K562 (cell line): ENCODE measurements around the gene APBB2. TPM values are rescaled to one million over a fixed set of nuclear protein-coding genes. Genes with fewer than 3 reads are reported as not detected.

Experiments used
- CEBPG ChIP-seq, 3 experiments: fragments of 200-800 bp in 1 of 3; sonication (Bioruptor generic) in 1 of 3; sonication (generic) in 1 of 3; formaldehyde crosslinking in 1 of 3; IDR thresholded peaks in 2 of 3; conservative IDR thresholded peaks in 1 of 3; 2 replicates each; pipeline versions ENCODE4 v1.6.1 to v1.8.0; 2016 to 2022; ENCODE audit warnings: missing compliant biosample characterization in 2 of 3, missing genetic modification characterization in 2 of 3, mild to moderate bottlenecking in 1 of 3, missing genetic modification reagents in 1 of 3
- FOSL1 ChIP-seq: fragments of 200-800 bp; sonication (Bioruptor generic); conservative IDR thresholded peaks from 2 replicates; pipeline ENCODE4 v1.6.1; 2016; ENCODE audit warnings: missing genetic modification characterization, missing compliant biosample characterization
- HMBOX1 ChIP-seq: sonication (generic); IDR thresholded peaks from 2 replicates; pipeline ENCODE4 v1.6.1; 2016
- HMG20A ChIP-seq: fragments of 450-650 bp; formaldehyde crosslinking; conservative IDR thresholded peaks from 2 replicates; pipeline ENCODE4 v1.4.0; 2020; ENCODE audit warnings: mild to moderate bottlenecking, mixed read lengths
- MEIS2 ChIP-seq: fragments of 450-650 bp; IDR thresholded peaks from 2 replicates; pipeline ENCODE4 v1.6.1; 2014; ENCODE audit warnings: mild to moderate bottlenecking; ENCODE audit not compliant: partially characterized antibody
- MGA ChIP-seq: fragments of 450-650 bp; IDR thresholded peaks from 2 replicates; pipeline ENCODE4 v1.6.1; 2016; ENCODE audit warnings: mild to moderate bottlenecking, moderate library complexity
- MYC ChIP-seq, 2 experiments: fragments of 250-450 bp in 1 of 2; sonication (Bioruptor Pico) in 1 of 2; IDR thresholded peaks; 2 replicates each; pipeline versions ENCODE4 v1.5.1 to v1.6.1; 2012 to 2021; ENCODE audit warnings: low read depth in 2 of 2, borderline replicate concordance in 1 of 2, improper control_type of control experiment in 1 of 2, low read length in 1 of 2, mild to moderate bottlenecking in 1 of 2, moderate library complexity in 1 of 2
- NFE2 ChIP-seq: IDR thresholded peaks from 2 replicates; pipeline ENCODE4 v1.6.1; 2014; ENCODE audit warnings: antibody characterized with exemption, low read depth
- RCOR1 ChIP-seq, 2 experiments: IDR thresholded peaks; 2 replicates each; pipeline ENCODE4 v1.6.1; 2012; ENCODE audit warnings: low read depth in 2 of 2, low read length in 2 of 2, borderline replicate concordance in 1 of 2, improper control_type of control experiment in 1 of 2
- ZNF175 ChIP-seq: fragments of 200-800 bp; sonication (Bioruptor generic); IDR thresholded peaks from 2 replicates; pipeline ENCODE4 v1.6.1; 2016; ENCODE audit warnings: low read depth, mild to moderate bottlenecking, missing genetic modification characterization, missing compliant biosample characterization
- ZNF584 ChIP-seq: fragments of 200-800 bp; sonication (Bioruptor generic); IDR thresholded peaks from 2 replicates; pipeline ENCODE4 v1.6.1; 2016; ENCODE audit warnings: low read depth, mild to moderate bottlenecking, missing genetic modification characterization, missing compliant biosample characterization
- ZNF830 ChIP-seq: fragments of 250-450 bp; sonication (Bioruptor Pico); IDR thresholded peaks from 2 replicates; pipeline ENCODE4 v1.5.0; 2021; ENCODE audit warnings: mild to moderate bottlenecking
- polyA plus RNA-seq, 8 experiments: library from polyadenylated mRNA; depleted of rRNA in 4 of 8; stranded (reverse) in 5 of 8; unstranded in 3 of 8; fragments of >200 nt; fragmentation: Nextera tagmentation in 2 of 8; fragmentation: Illumina TruSeq in 1 of 8; extraction: Ambion mirVana in 2 of 8; extraction: Trizol in 1 of 8; gene quantifications; 2 replicates each; pipeline versions ENCODE4 v1.2.1 to v1.2.3, GENCODE V29; 2011 to 2014; ENCODE audit warnings: inconsistent platforms in 1 of 8, missing spikeins in 1 of 8
- total RNA-seq, 7 experiments: library from RNA; depleted of rRNA in 6 of 7; stranded (reverse); fragments of >200 nt in 6 of 7; fragmentation: Illumina TruSeq in 2 of 7; extraction: Trizol in 2 of 7; gene quantifications; 2 replicates each; pipeline versions ENCODE4 v1.2.1 to v1.2.3, GENCODE V29; 2011 to 2021; ENCODE audit warnings: low replicate concordance in 1 of 7
- TF ChIP-seq, protein P1 (sequence below): sonication (generic); formaldehyde crosslinking; IDR thresholded peaks from 2 replicates; pipeline ENCODE4 v1.5.0; 2020; ENCODE audit warnings: missing genetic modification reagents

APBB2 gene
- total and polyA plus RNA-seq, 9 of the 15 experiments (the other 6 are each of a cell fraction or from before 2014, with no cell fraction given) = 0.08 to 2.1 (median 1.4) TPM

DNA sequence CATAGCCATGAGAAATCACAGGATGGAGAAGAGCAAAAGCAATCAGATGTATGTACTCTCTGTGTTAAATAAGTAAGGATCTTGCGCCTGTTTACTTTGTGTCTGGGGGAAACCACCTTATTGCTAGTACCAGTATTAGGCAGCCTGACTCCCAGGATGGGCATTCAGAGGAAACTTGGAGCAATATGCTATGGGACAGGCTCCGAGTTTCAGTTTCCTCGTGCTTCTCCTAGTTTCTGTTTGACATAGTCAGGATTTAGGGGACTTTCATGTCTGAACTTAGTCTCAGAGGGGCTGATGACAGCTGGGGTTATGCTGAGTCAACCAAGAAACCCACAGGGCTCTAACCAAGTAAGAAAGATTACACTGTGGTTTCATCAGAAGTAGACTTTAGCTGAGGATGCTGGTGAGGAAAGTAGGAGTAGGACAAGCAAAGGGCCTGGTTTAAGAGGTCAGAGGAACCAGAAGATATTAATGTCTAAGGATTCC, 451.1 kb downstream of the APBB2 start (continued):
- TF ChIP-seq CEBPG (CRISPR knock-in tag; IDR thresholded peaks at IDR 0.05) (no peak; the same call in 1 of the 2 replicates), CEBPG (tag; conservative IDR thresholded peaks at IDR 0.05 in 1 of 2, IDR thresholded peaks at IDR 0.05 in 1 of 2) (peak; percentile 72 to 92), ZNF584 (CRISPR knock-in tag) (peak; percentile 76), ZNF175 (CRISPR knock-in tag) (0 out of 2 replicates have a peak, but pooled peaks have one; percentile 28), HMBOX1 (peak; percentile 92), RCOR1 (IDR thresholded peaks at IDR 0.05; ENCODE audit: borderline replicate concordance in 1 of 2, low read depth in 2 of 2, low read length in 2 of 2) (peak in 1 of 2 experiments; percentile 51; a peak in 1 of 4 replicates), MEIS2 (peak; percentile 82), NFE2 (peak; percentile 74; the same call in 1 of the 2 replicates), HMG20A (CRISPR knock-in tag) (no peak), FOSL1 (tag) (peak; percentile 58), MYC (IDR thresholded peaks at IDR 0.05; ENCODE audit: low read depth, low read length) (no peak), MYC (CRISPR knock-in tag; IDR thresholded peaks at IDR 0.05; ENCODE audit: borderline replicate concordance, low read depth) (peak; percentile 9; the same call in 1 of the 2 replicates), ZNF830 (CRISPR knock-in tag) (0 out of 2 replicates have a peak, but pooled peaks have one; percentile 36), MGA (peak; percentile 13; the same call in 1 of the 2 replicates)
- TF ChIP-seq, protein P1, sequence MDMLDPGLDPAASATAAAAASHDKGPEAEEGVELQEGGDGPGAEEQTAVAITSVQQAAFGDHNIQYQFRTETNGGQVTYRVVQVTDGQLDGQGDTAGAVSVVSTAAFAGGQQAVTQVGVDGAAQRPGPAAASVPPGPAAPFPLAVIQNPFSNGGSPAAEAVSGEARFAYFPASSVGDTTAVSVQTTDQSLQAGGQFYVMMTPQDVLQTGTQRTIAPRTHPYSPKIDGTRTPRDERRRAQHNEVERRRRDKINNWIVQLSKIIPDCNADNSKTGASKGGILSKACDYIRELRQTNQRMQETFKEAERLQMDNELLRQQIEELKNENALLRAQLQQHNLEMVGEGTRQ (CRISPR knock-in tag) = no peak
